K562 (cell line): ENCODE results near the gene PLEKHF1. TPM values are rescaled to one million over a fixed set of nuclear protein-coding genes. Genes with fewer than 3 reads are reported as not detected.

ENCODE experiments used
- ATAC-seq: fragments of 200-7000 bp; cut with Tn5 transposase; 3 replicates; pipeline ENCODE4 v1.9.1; 2020; ENCODE audit warnings: moderate library complexity
- BruUV-seq: library from RNA; stranded (reverse); fragments of 400-500 nt; replicated peaks from 2 replicates; lab custom pipeline; 2021; lab: Mats Ljungman, UMichigan
- CTCF ChIA-PET: fragments of 300-600 bp; formaldehyde crosslinking; extraction: SDS; loops from one replicate; lab custom pipeline; 2021; ENCODE audit warnings: low intra/inter-chr PET ratio; lab: Yijun Ruan, JAX
- POLR2A ChIA-PET: fragments of 300-600, 350-650 bp; sonication (Branson Sonifier 250); formaldehyde crosslinking; extraction: SDS; loops from one replicate; lab custom pipeline; 2021; ENCODE audit warnings: antibody characterized with exemption, inconsistent platforms; lab: Yijun Ruan, JAX
- DNase-seq, 4 experiments: peaks; one replicate each; pipeline versions ENCODE4 v3.0.0 to v3.0.0-alpha.2; 2011 to 2018; ENCODE audit warnings: low spot score in 3 of 4, mixed read lengths in 3 of 4; ENCODE audit errors: extremely low read depth in 1 of 4
- FAIRE-seq: peaks from 2 replicates; lab custom pipeline; 2011; peaks lifted over from hg19 to GRCh38; lab: Jason Lieb, UNC
- H2AFZ ChIP-seq: 2 replicates; pipeline ENCODE4 v1.6.0; 2011; ENCODE audit warnings: low read depth, low read length, control low read depth, inconsistent platforms
- H3K27ac ChIP-seq: fragments of 200-600 bp; 3 replicates; pipeline ENCODE4 v1.8.0; 2011; ENCODE audit warnings: low read depth, mild to moderate bottlenecking, control low read depth, inconsistent platforms, low read length, moderate library complexity, mixed read lengths; ENCODE audit errors: extremely low read depth
- H3K27me3 ChIP-seq, 2 experiments: fragments of 300-600 bp in 1 of 2; 2 replicates in 1 of 2; 3 replicates in 1 of 2; pipeline versions ENCODE4 v1.6.0 to v1.8.0; 2011; ENCODE audit warnings: inconsistent platforms in 2 of 2, low read length in 2 of 2, mild to moderate bottlenecking in 1 of 2, mixed read lengths in 1 of 2, moderate library complexity in 1 of 2; ENCODE audit not compliant: control insufficient read depth in 2 of 2, insufficient read depth in 2 of 2
- H3K36me3 ChIP-seq: fragments of 300-600 bp; 3 replicates; pipeline ENCODE4 v1.8.0; 2011; ENCODE audit warnings: mild to moderate bottlenecking, low read length, inconsistent platforms; ENCODE audit not compliant: control insufficient read depth, insufficient read depth
- H3K4me1 ChIP-seq, 2 experiments: fragments of 200-600 bp in 1 of 2; replicated peaks in 1 of 2; 2 replicates in 1 of 2; 3 replicates in 1 of 2; pipeline versions ENCODE4 v1.5.1 to v1.8.0; 2011; ENCODE audit warnings: inconsistent platforms in 2 of 2, low read length in 2 of 2, mild to moderate bottlenecking in 1 of 2, mixed read lengths in 1 of 2, moderate library complexity in 1 of 2; ENCODE audit not compliant: control insufficient read depth in 2 of 2, insufficient read depth in 2 of 2
- H3K4me2 ChIP-seq: 2 replicates; pipeline ENCODE4 v1.6.1; 2011; ENCODE audit warnings: low read length, control low read depth, inconsistent platforms, mixed read lengths; ENCODE audit not compliant: insufficient read depth
- H3K4me3 ChIP-seq: fragments of 200-600 bp; sonication (generic), shearing (Covaris generic); 2 replicates; pipeline ENCODE4 v1.5.1; 2016; ENCODE audit warnings: control low read depth, inconsistent platforms
- H3K79me2 ChIP-seq: fragments of 200-600 bp; 3 replicates; pipeline ENCODE4 v1.8.0; 2011; ENCODE audit warnings: low read length, inconsistent platforms; ENCODE audit not compliant: control insufficient read depth, insufficient read depth
- H3K9ac ChIP-seq, 2 experiments: 2 replicates each; pipeline versions ENCODE4 v1.6.0 to v1.6.1; 2011; ENCODE audit warnings: low read depth in 2 of 2, low read length in 2 of 2, control low read depth in 1 of 2, inconsistent platforms in 1 of 2, mild to moderate bottlenecking in 1 of 2, mixed read lengths in 1 of 2; ENCODE audit not compliant: insufficient read depth in 1 of 2
- H3K9me1 ChIP-seq: one replicate; pipeline ENCODE4 v1.6.0; 2011; ENCODE audit warnings: inconsistent platforms, mild to moderate bottlenecking, low read length, moderate library complexity; ENCODE audit not compliant: control insufficient read depth, insufficient read depth
- H3K9me3 ChIP-seq: replicated peaks from 2 replicates; pipeline ENCODE4 v1.5.1; 2011; ENCODE audit warnings: low read depth, low read length, inconsistent platforms; ENCODE audit not compliant: control insufficient read depth, insufficient read depth
- H4K20me1 ChIP-seq: replicated peaks from 2 replicates; pipeline ENCODE4 v1.6.1; 2011; ENCODE audit warnings: low read length, inconsistent platforms, mixed read lengths; ENCODE audit not compliant: control insufficient read depth, insufficient read depth
- ATF1 ChIP-seq, 2 experiments: fragments of 450-650 bp in 1 of 2; IDR thresholded peaks; 2 replicates each; pipeline ENCODE4 v1.6.1; 2016; ENCODE audit warnings: missing compliant biosample characterization in 1 of 2, missing genetic modification characterization in 1 of 2
- CEBPG ChIP-seq, 3 experiments: fragments of 200-800 bp in 1 of 3; sonication (Bioruptor generic) in 1 of 3; sonication (generic) in 1 of 3; formaldehyde crosslinking in 1 of 3; IDR thresholded peaks in 2 of 3; conservative IDR thresholded peaks in 1 of 3; 2 replicates each; pipeline versions ENCODE4 v1.6.1 to v1.8.0; 2016 to 2022; ENCODE audit warnings: missing compliant biosample characterization in 2 of 3, missing genetic modification characterization in 2 of 3, mild to moderate bottlenecking in 1 of 3, missing genetic modification reagents in 1 of 3
- CREBBP ChIP-seq: IDR thresholded peaks from one replicate; pipeline ENCODE4 v1.6.1; 2012; ENCODE audit warnings: low read depth, mild to moderate bottlenecking, control low read depth, inconsistent platforms, low read length
- CXXC5 ChIP-seq: fragments of 250-450 bp; sonication (Bioruptor Pico); IDR thresholded peaks from 2 replicates; pipeline ENCODE4 v1.8.0; 2022; ENCODE audit warnings: inconsistent platforms, mild to moderate bottlenecking, moderate library complexity
- EGR1 ChIP-seq: fragments of 450-650 bp; conservative IDR thresholded peaks from 2 replicates; pipeline ENCODE4 v1.6.1; 2017; ENCODE audit warnings: mild to moderate bottlenecking
- ETV1 ChIP-seq: fragments of 450-650 bp; conservative IDR thresholded peaks from 2 replicates; pipeline ENCODE4 v1.6.1; 2016; ENCODE audit warnings: missing genetic modification characterization, control low read depth, low read depth, missing compliant biosample characterization
- RBM25 ChIP-seq: fragments of 200-400 bp; formaldehyde crosslinking; IDR thresholded peaks from 2 replicates; pipeline ENCODE4 v1.6.1; 2018; ENCODE audit warnings: low read length, low read depth, moderate library complexity; ENCODE audit not compliant: severe bottlenecking
- ZNF134 ChIP-seq: fragments of 250-450 bp; sonication (Bioruptor Pico); conservative IDR thresholded peaks from 2 replicates; pipeline ENCODE4 v1.4.0; 2020
- ZNF175 ChIP-seq: fragments of 200-800 bp; sonication (Bioruptor generic); IDR thresholded peaks from 2 replicates; pipeline ENCODE4 v1.6.1; 2016; ENCODE audit warnings: low read depth, mild to moderate bottlenecking, missing genetic modification characterization, missing compliant biosample characterization
- whole genome bisulfite sequencing: fragments of 100-300 bp; shearing (Covaris generic); methylation state at CpG from one replicate; pipeline ENCODE4 v1.1.6; 2016; ENCODE audit warnings: low coverage, mixed read lengths; ENCODE audit not compliant: insufficient coverage; ENCODE audit errors: missing lambda C conversion rate; 5-methylcytosine and 5-hydroxymethylcytosine counted together
- in situ Hi-C: fragments of 300-500 bp; cut with MboI; formaldehyde crosslinking; loops from 4 replicates; pipeline ENCODE4 v1.15.0; 2018; ENCODE audit warnings: inconsistent platforms, mixed read lengths
- intact Hi-C: fragments of 100-400 bp; cut with micrococcal nuclease; formaldehyde crosslinking; loops from 2 replicates; pipeline ENCODE4 v1.14.2; 2022
- polyA plus RNA-seq, 8 experiments: library from polyadenylated mRNA; depleted of rRNA in 4 of 8; stranded (reverse) in 5 of 8; unstranded in 3 of 8; fragments of >200 nt; fragmentation: Nextera tagmentation in 2 of 8; fragmentation: Illumina TruSeq in 1 of 8; extraction: Ambion mirVana in 2 of 8; extraction: Trizol in 1 of 8; gene quantifications; 2 replicates each; pipeline versions ENCODE4 v1.2.1 to v1.2.3, GENCODE V29; 2011 to 2014; ENCODE audit warnings: inconsistent platforms in 1 of 8, missing spikeins in 1 of 8
- total RNA-seq, 7 experiments: library from RNA; depleted of rRNA in 6 of 7; stranded (reverse); fragments of >200 nt in 6 of 7; fragmentation: Illumina TruSeq in 2 of 7; extraction: Trizol in 2 of 7; gene quantifications; 2 replicates each; pipeline versions ENCODE4 v1.2.1 to v1.2.3, GENCODE V29; 2011 to 2021; ENCODE audit warnings: low replicate concordance in 1 of 7
- TF ChIP-seq, protein P1 (sequence below): fragments of 250-450 bp; sonication (Bioruptor Pico); IDR thresholded peaks from 2 replicates; pipeline ENCODE4 v1.9.0; 2021; ENCODE audit warnings: mild to moderate bottlenecking, inconsistent platforms
- TF ChIP-seq, protein P2 (sequence below), 2 experiments: fragments of 450-650 bp; formaldehyde crosslinking in 1 of 2; IDR thresholded peaks; 2 replicates each; pipeline versions ENCODE4 v1.4.0 to v1.6.1; 2014 to 2020; ENCODE audit warnings: mild to moderate bottlenecking in 2 of 2, borderline replicate concordance in 1 of 2, low read depth in 1 of 2

PLEKHF1 gene
- total and polyA plus RNA-seq, 9 of the 15 experiments (the other 6 are each of a cell fraction or from before 2014, with no cell fraction given), result 0.07 to 13.4 (median 3.9) TPM; not detected in 1

DNA sequence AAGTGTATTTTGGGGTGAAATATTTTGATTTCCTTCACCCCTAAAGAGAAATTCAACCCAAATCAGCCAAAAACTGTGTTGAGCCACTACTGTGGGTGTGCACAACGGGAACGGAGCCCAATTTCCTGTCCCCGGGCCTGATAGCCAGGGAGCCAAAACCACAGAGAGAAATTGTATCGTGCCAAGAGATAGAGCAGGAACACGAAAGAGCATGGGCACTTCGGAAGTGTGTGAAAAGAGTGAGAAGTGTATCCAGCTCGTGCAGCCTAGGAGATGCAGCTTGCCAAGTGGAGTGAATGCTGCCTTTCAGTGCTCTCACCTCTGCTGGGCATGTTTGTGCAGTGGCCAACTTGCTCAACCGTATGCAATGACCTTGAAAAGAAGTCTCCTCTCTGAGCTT is 19.4 kb upstream of the PLEKHF1 start:
- Histone ChIP-seq H3K9ac (peak overlapping the region; percentile 2 to 9; a peak in 2 of 4 replicates), H3K4me2 (peak overlapping the region; percentile 74), H3K4me1 (peaks cover 0 to 19% of the 10 kb centered on the region in 2 experiments; a peak in 4 of 5 replicates), H3K27ac (0 out of 3 replicates have a peak overlapping the region, but pooled peaks have one; percentile 5), H3K9me3 (no peaks in the 10 kb centered on the region), H2AFZ (peak overlapping the region; percentile 85), H3K4me3 (no peak overlapping the region), H3K27me3 (no peaks in the 10 kb centered on the region), H4K20me1 (no peaks in the 10 kb centered on the region), H3K79me2 (no peaks in the 10 kb centered on the region), H3K9me1 (no peaks in the 10 kb centered on the region), H3K36me3 (no peaks in the 10 kb centered on the region)
- in situ Hi-C loops, result no loop called here
- CTCF ChIA-PET, result no interaction called here
- intact Hi-C loops, result no loop called here
- FAIRE-seq, result peak; percentile 60
- BruUV-seq, result no TSS peak
- peak in 1 of 4 experiments; percentile 52 for DNase-seq
- under 1% methylated on average over 8 of the region's 8 CpGs for WGBS
- ATAC-seq, result peak; percentile 83
- POLR2A ChIA-PET, result no interaction called here
- TF ChIP-seq ETV1 (tag) (peak; percentile 69), EGR1 (no peak), CEBPG (CRISPR knock-in tag; IDR thresholded peaks at IDR 0.05) (no peak), CEBPG (tag; conservative IDR thresholded peaks at IDR 0.05 in 1 of 2, IDR thresholded peaks at IDR 0.05 in 1 of 2) (peak in 1 of 2 experiments; percentile 45; a peak in 1 of 4 replicates), CXXC5 (0 out of 2 replicates have a peak, but pooled peaks have one; percentile 28), ZNF175 (0 out of 2 replicates have a peak, but pooled peaks have one; percentile 42), RBM25 (peak; percentile 64), CREBBP (no peak), ATF1 (CRISPR knock-in tag; IDR thresholded peaks at IDR 0.05) (no peak), ATF1 (tag; IDR thresholded peaks at IDR 0.05) (no peak), ZNF134 (CRISPR knock-in tag) (0 out of 2 replicates have a peak, but pooled peaks have one; percentile 7)
- TF ChIP-seq, protein P1, sequence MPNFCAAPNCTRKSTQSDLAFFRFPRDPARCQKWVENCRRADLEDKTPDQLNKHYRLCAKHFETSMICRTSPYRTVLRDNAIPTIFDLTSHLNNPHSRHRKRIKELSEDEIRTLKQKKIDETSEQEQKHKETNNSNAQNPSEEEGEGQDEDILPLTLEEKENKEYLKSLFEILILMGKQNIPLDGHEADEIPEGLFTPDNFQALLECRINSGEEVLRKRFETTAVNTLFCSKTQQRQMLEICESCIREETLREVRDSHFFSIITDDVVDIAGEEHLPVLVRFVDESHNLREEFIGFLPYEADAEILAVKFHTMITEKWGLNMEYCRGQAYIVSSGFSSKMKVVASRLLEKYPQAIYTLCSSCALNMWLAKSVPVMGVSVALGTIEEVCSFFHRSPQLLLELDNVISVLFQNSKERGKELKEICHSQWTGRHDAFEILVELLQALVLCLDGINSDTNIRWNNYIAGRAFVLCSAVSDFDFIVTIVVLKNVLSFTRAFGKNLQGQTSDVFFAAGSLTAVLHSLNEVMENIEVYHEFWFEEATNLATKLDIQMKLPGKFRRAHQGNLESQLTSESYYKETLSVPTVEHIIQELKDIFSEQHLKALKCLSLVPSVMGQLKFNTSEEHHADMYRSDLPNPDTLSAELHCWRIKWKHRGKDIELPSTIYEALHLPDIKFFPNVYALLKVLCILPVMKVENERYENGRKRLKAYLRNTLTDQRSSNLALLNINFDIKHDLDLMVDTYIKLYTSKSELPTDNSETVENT (CRISPR knock-in tag), result 0 out of 2 replicates have a peak, but pooled peaks have one; percentile 23
- TF ChIP-seq, protein P2, sequence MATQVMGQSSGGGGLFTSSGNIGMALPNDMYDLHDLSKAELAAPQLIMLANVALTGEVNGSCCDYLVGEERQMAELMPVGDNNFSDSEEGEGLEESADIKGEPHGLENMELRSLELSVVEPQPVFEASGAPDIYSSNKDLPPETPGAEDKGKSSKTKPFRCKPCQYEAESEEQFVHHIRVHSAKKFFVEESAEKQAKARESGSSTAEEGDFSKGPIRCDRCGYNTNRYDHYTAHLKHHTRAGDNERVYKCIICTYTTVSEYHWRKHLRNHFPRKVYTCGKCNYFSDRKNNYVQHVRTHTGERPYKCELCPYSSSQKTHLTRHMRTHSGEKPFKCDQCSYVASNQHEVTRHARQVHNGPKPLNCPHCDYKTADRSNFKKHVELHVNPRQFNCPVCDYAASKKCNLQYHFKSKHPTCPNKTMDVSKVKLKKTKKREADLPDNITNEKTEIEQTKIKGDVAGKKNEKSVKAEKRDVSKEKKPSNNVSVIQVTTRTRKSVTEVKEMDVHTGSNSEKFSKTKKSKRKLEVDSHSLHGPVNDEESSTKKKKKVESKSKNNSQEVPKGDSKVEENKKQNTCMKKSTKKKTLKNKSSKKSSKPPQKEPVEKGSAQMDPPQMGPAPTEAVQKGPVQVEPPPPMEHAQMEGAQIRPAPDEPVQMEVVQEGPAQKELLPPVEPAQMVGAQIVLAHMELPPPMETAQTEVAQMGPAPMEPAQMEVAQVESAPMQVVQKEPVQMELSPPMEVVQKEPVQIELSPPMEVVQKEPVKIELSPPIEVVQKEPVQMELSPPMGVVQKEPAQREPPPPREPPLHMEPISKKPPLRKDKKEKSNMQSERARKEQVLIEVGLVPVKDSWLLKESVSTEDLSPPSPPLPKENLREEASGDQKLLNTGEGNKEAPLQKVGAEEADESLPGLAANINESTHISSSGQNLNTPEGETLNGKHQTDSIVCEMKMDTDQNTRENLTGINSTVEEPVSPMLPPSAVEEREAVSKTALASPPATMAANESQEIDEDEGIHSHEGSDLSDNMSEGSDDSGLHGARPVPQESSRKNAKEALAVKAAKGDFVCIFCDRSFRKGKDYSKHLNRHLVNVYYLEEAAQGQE (IDR thresholded peaks at IDR 0.05; ENCODE audit: borderline replicate concordance), result no peak
- TF ChIP-seq, protein P2 (CRISPR knock-in tag; IDR thresholded peaks at IDR 0.05; ENCODE audit: low read depth), result no peak
